ENCODE results near the gene SLC2A1.
A peak's percentile ranks its signal among the peaks of the same experiment; 100 is the strongest.

SLC2A1 gene

DNA sequence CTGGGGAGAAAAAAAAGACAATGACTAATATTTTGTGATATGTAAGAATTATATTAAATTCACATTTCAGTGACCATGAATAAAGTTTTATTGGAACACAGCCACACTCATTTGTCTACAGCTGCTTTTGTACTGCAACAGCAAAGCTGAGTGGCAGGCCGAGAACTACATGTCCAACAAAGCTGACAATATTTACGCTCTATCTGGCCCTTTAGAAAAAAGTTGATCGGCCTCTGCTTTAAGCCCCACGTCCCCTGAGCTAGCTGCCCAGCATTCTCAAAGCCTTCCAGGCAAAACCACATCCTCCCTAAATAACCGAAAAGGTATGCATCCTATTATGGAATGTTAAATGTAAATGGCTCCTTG is 8.6 kb downstream of the SLC2A1 start:
- Histone ChIP-seq H3K9me3 (ENCODE audit: control insufficient read depth in 1 of 2, low read length in 2 of 2) (no peaks in the 10 kb centered on the region), H3K27me3 (ENCODE audit: control insufficient read depth in 1 of 2, insufficient read depth in 2 of 2, low read length in 2 of 2) (no peaks in the 10 kb centered on the region), H3K27ac (ENCODE audit: low read depth, low read length) (no peak overlapping the region), H3K4me1 (ENCODE audit: control insufficient read depth in 1 of 2, insufficient read depth in 2 of 2, low read length in 2 of 2) (peaks cover 29 to 31% of the 10 kb centered on the region in 2 donors), H3K9ac (ENCODE audit: low read depth in 1 of 2, low read length in 2 of 2) (no peak overlapping the region), H3K36me3 (ENCODE audit: control insufficient read depth in 1 of 2, insufficient read depth in 2 of 2, low read length in 2 of 2) (no peaks in the 10 kb centered on the region), H3K4me3 (ENCODE audit: low read depth in 1 of 2, low read length in 2 of 2) (no peak overlapping the region)

DNA sequence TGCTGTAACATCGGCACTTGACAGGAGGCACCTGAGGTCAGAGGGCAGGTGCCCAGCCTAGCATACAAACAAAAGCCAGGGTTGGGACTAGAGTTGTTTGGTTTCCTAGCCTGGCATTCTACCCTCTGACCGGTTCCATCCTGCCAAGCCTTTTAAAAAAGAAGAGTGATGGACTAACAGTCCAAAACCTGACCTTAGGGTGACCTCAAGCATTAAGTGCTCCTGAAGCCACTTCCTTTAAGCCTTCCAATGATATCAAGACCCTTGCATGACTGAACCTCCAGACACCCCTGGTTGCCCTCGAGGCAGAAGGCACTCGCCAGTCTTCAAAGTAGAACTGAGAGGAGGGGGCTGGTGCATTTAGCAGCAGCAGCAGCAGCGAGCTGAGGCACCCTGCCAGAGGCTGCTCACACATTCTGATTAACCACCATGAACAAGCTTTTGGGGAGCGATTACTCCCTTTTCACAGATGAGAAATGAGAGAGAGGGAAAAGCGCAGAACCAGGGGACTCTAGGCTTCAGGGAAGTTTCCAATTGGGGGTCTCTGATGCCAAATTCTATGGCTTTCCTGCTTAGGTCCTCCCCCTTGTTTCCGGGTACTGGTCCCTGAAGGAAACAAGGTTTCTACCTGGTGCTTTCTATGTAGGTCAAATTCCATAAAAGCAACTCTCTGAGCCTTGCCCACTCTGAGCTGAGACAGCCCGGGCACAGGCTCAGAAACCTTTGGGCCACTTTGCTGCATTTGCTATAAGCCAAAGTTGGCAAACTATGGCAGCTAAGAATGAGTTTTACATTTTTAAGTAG is 9.2 kb downstream of the SLC2A1 start:
- H3K4me3 ChIP-seq (ENCODE audit: low read depth in 1 of 2, low read length in 2 of 2), result peak overlapping the region in 1 of 2 donors; percentile 8
- no peaks in the 10 kb centered on the region for H3K9me3 ChIP-seq (ENCODE audit: control insufficient read depth in 1 of 2, low read length in 2 of 2)
- H3K4me1 ChIP-seq (ENCODE audit: control insufficient read depth in 1 of 2, insufficient read depth in 2 of 2, low read length in 2 of 2), result peaks cover 35 to 37% of the 10 kb centered on the region in 2 donors
- no peak overlapping the region for H3K9ac ChIP-seq (ENCODE audit: low read depth in 1 of 2, low read length in 2 of 2)
- H3K36me3 ChIP-seq (ENCODE audit: control insufficient read depth in 1 of 2, insufficient read depth in 2 of 2, low read length in 2 of 2), result no peaks in the 10 kb centered on the region
- H3K27me3 ChIP-seq (ENCODE audit: control insufficient read depth in 1 of 2, insufficient read depth in 2 of 2, low read length in 2 of 2), result no peaks in the 10 kb centered on the region
- H3K27ac ChIP-seq (ENCODE audit: low read depth, low read length), result no peak overlapping the region

DNA sequence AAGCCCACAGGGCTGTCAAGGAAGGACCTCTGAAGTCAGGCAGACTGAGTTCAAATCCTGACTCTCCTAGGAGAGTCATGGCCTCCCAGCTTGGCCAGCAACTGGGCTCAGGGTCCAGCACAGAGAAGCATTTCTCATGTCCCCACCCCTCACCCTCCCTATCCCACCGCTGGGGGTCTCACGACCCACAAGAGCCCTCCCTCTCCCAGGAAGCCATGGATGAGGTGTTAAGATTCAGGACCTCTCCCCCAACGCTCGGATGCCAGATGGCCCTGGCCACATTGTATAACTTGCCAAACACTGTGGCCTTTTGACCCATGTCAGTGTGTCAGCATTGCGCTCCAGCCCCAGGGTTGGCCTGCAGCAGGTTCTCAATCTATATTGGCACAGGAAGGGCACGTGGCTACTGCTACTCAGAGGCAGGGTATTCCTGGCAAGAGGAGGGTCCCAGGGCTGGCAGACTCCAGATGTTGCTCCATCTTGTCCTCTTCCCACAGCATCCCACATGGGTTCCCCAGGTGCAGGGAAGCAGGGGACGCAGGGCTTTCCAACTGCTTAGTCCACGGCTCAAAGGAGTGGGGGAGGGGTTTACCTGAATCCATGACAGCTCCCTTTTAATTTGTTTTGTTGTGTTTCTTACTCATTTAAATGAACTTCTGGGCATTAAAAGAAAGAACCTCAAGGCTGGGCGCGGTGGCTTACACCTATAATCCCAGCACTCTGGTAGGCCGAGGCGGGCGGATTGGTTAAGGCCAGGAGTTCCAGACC is 10.5 kb downstream of the SLC2A1 start:
- H3K4me1 ChIP-seq (ENCODE audit: control insufficient read depth in 1 of 2, insufficient read depth in 2 of 2, low read length in 2 of 2), result peaks cover 48 to 50% of the 10 kb centered on the region in 2 donors

DNA sequence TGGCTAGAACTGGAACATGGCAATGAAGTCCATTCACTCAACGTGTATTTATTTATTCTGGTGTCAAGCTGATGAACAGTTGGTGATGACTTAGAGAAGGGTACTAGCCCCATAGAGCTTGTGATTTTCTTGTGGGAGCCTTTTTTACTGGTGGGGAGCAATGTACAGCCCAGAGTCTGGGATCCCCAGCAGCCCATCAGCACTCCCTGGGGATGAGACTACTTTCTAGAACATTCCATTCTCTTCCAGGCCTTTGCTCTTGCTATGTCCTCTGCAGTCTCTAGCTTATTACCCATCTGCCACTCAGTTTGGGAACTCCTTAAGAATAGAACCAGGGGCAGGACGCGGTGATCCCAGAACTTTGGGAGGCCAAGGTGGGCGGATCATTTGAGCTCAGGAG is 11.6 kb downstream of the SLC2A1 start:
- H3K27me3 ChIP-seq (ENCODE audit: control insufficient read depth in 1 of 2, insufficient read depth in 2 of 2, low read length in 2 of 2), result no peaks in the 10 kb centered on the region
- H3K4me1 ChIP-seq (ENCODE audit: control insufficient read depth in 1 of 2, insufficient read depth in 2 of 2, low read length in 2 of 2), result peaks cover 48 to 50% of the 10 kb centered on the region in 2 donors
- H3K36me3 ChIP-seq (ENCODE audit: control insufficient read depth in 1 of 2, insufficient read depth in 2 of 2, low read length in 2 of 2), result no peaks in the 10 kb centered on the region
- no peaks in the 10 kb centered on the region for H3K9me3 ChIP-seq (ENCODE audit: control insufficient read depth in 1 of 2, low read length in 2 of 2)
- no peak overlapping the region for H3K27ac ChIP-seq (ENCODE audit: low read depth, low read length)
- no peak overlapping the region for H3K4me3 ChIP-seq (ENCODE audit: low read depth in 1 of 2, low read length in 2 of 2)
- no peak overlapping the region for H3K9ac ChIP-seq (ENCODE audit: low read depth in 1 of 2, low read length in 2 of 2)

More for the DNA sequence above, 10.5 kb downstream of the SLC2A1 start:
- no peaks in the 10 kb centered on the region for H3K36me3 ChIP-seq (ENCODE audit: control insufficient read depth in 1 of 2, insufficient read depth in 2 of 2, low read length in 2 of 2)
- no peak overlapping the region for H3K9ac ChIP-seq (ENCODE audit: low read depth in 1 of 2, low read length in 2 of 2)
- no peak overlapping the region for H3K4me3 ChIP-seq (ENCODE audit: low read depth in 1 of 2, low read length in 2 of 2)
- H3K9me3 ChIP-seq (ENCODE audit: control insufficient read depth in 1 of 2, low read length in 2 of 2), result no peaks in the 10 kb centered on the region
- no peaks in the 10 kb centered on the region for H3K27me3 ChIP-seq (ENCODE audit: control insufficient read depth in 1 of 2, insufficient read depth in 2 of 2, low read length in 2 of 2)
- no peak overlapping the region for H3K27ac ChIP-seq (ENCODE audit: low read depth, low read length)

DNA sequence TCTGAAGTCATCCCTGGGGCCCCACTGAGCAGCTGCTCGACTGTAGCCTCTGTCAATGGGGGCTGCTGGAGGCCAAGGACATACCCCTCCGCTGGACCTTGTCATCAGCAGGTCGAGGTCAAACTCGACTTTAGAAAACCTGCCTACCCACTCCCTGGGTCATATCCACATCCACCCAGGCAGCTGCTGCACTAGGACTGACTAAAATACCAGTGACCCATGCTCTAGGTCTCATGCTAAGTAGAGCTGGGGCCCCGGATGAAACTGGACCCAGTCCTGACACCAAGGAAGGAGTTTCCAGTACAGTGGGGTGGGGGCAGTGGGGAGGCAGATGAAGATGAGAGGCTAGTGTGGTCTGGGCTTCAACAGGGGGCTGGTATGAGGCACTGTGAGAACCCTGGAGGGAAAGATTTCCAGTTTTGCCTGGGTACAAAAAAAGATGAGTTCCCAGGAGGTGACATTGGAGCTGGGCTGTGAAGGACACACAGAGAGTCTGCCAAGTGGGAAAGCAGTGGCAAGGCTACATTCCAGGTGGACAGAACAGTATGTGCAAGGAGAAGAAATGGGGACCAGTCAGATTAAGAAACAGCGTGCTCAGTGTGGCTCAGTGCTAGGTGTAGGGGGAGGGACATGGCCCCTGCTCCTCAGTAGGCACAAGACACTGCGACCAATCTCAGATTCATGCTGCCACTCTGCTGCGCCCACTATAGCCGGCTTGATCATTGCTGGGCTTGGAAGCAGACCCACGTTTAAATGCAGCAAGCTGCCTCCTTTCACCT is 12.4 kb downstream of the SLC2A1 start:
- H3K4me1 ChIP-seq (ENCODE audit: control insufficient read depth in 1 of 2, insufficient read depth in 2 of 2, low read length in 2 of 2), result peaks cover 50 to 58% of the 10 kb centered on the region in 2 donors
- no peak overlapping the region for H3K9ac ChIP-seq (ENCODE audit: low read depth in 1 of 2, low read length in 2 of 2)

DNA sequence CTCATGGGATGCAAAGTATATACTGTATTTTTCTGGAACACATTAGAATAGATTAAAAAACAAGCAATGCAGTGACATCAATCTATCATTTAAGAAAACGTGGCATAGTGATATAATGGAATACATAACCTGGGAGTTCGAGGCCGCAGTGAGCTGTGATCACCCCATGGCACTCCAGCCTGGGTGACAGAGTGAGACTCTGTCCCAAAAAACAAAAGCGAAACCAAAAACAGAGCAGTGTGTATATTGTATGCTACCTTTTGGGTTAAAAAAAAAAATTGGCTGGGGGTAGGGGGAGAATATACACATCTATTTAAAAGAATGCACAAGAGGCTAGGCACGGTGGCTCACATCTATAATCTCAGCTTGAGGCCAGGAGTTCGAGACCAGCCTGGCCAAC is 13.5 kb downstream of the SLC2A1 start:
- no peak overlapping the region for H3K27ac ChIP-seq (ENCODE audit: low read depth, low read length)
- H3K4me3 ChIP-seq (ENCODE audit: low read depth in 1 of 2, low read length in 2 of 2), result peak overlapping the region in 1 of 2 donors; percentile 13
- H3K9ac ChIP-seq (ENCODE audit: low read depth in 1 of 2, low read length in 2 of 2), result no peak overlapping the region
- H3K4me1 ChIP-seq (ENCODE audit: control insufficient read depth in 1 of 2, insufficient read depth in 2 of 2, low read length in 2 of 2), result peaks cover 58 to 65% of the 10 kb centered on the region in 2 donors
- H3K27me3 ChIP-seq (ENCODE audit: control insufficient read depth in 1 of 2, insufficient read depth in 2 of 2, low read length in 2 of 2), result no peaks in the 10 kb centered on the region
- H3K36me3 ChIP-seq (ENCODE audit: control insufficient read depth in 1 of 2, insufficient read depth in 2 of 2, low read length in 2 of 2), result no peaks in the 10 kb centered on the region
- H3K9me3 ChIP-seq (ENCODE audit: control insufficient read depth in 1 of 2, low read length in 2 of 2), result no peaks in the 10 kb centered on the region

More for the DNA sequence above, 12.4 kb downstream of the SLC2A1 start:
- Histone ChIP-seq H3K27ac (ENCODE audit: low read depth, low read length) (no peak overlapping the region), H3K36me3 (ENCODE audit: control insufficient read depth in 1 of 2, insufficient read depth in 2 of 2, low read length in 2 of 2) (no peaks in the 10 kb centered on the region), H3K4me3 (ENCODE audit: low read depth in 1 of 2, low read length in 2 of 2) (no peak overlapping the region), H3K9me3 (ENCODE audit: control insufficient read depth in 1 of 2, low read length in 2 of 2) (no peaks in the 10 kb centered on the region), H3K27me3 (ENCODE audit: control insufficient read depth in 1 of 2, insufficient read depth in 2 of 2, low read length in 2 of 2) (no peaks in the 10 kb centered on the region)

DNA sequence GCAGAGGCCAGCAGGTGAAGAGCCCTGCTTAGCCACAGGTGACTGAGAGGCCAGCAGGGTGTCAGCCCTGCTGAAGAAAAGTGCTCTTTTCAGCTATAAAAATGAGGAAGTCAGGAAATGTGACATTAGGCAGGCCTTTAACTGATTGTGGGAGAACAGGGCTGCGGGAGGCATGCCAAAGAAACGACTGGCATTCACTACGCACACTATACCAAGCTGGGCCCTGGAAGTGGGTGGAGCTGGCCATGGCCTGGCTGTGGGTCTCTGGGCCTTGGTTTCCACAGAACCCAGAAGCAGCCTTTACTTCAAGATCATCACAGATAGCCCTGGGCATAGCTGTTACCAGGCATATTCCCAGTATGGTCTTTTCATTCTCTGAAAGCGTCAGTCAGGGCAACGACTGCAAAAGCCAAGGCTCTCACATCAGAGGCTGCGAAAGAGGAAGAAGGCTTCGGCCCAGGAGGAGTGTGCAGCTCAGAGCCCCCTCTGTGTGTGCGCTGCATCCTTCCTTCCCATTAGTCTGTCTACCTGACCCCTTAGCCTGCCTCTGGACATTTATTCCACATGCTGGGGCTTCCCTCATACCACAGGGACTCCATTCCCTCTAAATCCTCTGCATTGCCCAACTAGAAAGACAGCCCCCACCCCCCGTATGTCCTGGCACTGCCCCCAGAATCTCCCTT is 14.3 kb downstream of the SLC2A1 start:
- Histone ChIP-seq H3K27ac (ENCODE audit: low read depth, low read length) (no peak overlapping the region), H3K4me3 (ENCODE audit: low read depth in 1 of 2, low read length in 2 of 2) (peak overlapping the region in 1 of 2 donors; percentile 15)

DNA sequence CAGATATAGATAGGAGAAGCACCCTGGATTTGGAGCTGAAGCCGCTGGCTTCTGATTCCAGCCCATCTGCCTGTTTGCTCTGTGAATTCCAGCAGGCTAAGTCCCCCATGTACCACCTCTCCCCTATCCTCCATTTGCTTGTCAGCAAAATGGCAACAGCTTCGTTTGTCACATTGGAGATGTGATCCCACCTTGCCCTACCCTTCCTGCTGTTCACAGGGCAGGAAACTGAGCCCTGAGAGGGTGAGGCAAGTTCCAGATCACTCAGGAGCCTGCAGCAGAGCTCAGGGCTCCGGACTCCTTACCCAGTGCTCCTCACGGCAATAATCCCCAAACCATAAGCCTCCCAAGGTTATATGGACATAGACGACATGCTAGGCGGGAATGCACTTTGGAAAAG is 14.9 kb downstream of the SLC2A1 start:
- Histone ChIP-seq H3K36me3 (ENCODE audit: control insufficient read depth in 1 of 2, insufficient read depth in 2 of 2, low read length in 2 of 2) (no peaks in the 10 kb centered on the region), H3K9ac (ENCODE audit: low read depth in 1 of 2, low read length in 2 of 2) (no peak overlapping the region), H3K4me1 (ENCODE audit: control insufficient read depth in 1 of 2, insufficient read depth in 2 of 2, low read length in 2 of 2) (peaks cover 60 to 65% of the 10 kb centered on the region in 2 donors), H3K4me3 (ENCODE audit: low read depth in 1 of 2, low read length in 2 of 2) (peak overlapping the region in 1 of 2 donors; percentile 15), H3K27me3 (ENCODE audit: control insufficient read depth in 1 of 2, insufficient read depth in 2 of 2, low read length in 2 of 2) (no peaks in the 10 kb centered on the region), H3K9me3 (ENCODE audit: control insufficient read depth in 1 of 2, low read length in 2 of 2) (no peaks in the 10 kb centered on the region), H3K27ac (ENCODE audit: low read depth, low read length) (peak overlapping the region; percentile 41)

More for the DNA sequence above, 14.3 kb downstream of the SLC2A1 start:
- Histone ChIP-seq H3K9me3 (ENCODE audit: control insufficient read depth in 1 of 2, low read length in 2 of 2) (no peaks in the 10 kb centered on the region), H3K27me3 (ENCODE audit: control insufficient read depth in 1 of 2, insufficient read depth in 2 of 2, low read length in 2 of 2) (no peaks in the 10 kb centered on the region), H3K36me3 (ENCODE audit: control insufficient read depth in 1 of 2, insufficient read depth in 2 of 2, low read length in 2 of 2) (no peaks in the 10 kb centered on the region), H3K4me1 (ENCODE audit: control insufficient read depth in 1 of 2, insufficient read depth in 2 of 2, low read length in 2 of 2) (peaks cover 58 to 63% of the 10 kb centered on the region in 2 donors), H3K9ac (ENCODE audit: low read depth in 1 of 2, low read length in 2 of 2) (no peak overlapping the region)

DNA sequence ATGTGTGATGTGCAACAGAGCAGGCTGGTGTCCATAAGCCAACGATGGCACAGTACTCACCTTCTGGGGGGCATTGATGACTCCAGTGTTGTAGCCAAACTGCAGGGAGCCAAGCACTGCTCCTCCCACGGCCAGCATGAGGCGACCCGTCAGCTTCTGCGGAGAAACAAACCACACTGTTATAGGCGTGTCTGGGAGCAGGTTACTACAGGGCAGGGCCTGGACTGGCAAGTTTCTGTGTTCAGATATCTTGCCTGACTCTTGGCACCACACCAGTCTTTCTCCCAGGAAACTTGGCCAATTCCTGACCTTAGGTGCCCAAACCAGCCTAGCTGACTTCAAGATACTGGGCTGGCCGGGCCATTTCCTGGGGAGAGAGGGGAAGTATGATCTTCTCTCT is 15.5 kb downstream of the SLC2A1 start:
- Histone ChIP-seq H3K4me3 (ENCODE audit: low read depth in 1 of 2, low read length in 2 of 2) (peak overlapping the region; percentile 24 to 30), H3K4me1 (ENCODE audit: control insufficient read depth in 1 of 2, insufficient read depth in 2 of 2, low read length in 2 of 2) (peaks cover 66 to 71% of the 10 kb centered on the region in 2 donors), H3K36me3 (ENCODE audit: control insufficient read depth in 1 of 2, insufficient read depth in 2 of 2, low read length in 2 of 2) (no peaks in the 10 kb centered on the region), H3K27ac (ENCODE audit: low read depth, low read length) (peak overlapping the region; percentile 41), H3K9me3 (ENCODE audit: control insufficient read depth in 1 of 2, low read length in 2 of 2) (no peaks in the 10 kb centered on the region), H3K9ac (ENCODE audit: low read depth in 1 of 2, low read length in 2 of 2) (peak overlapping the region; percentile 28 to 49), H3K27me3 (ENCODE audit: control insufficient read depth in 1 of 2, insufficient read depth in 2 of 2, low read length in 2 of 2) (no peaks in the 10 kb centered on the region)
